NCI-H2171 (cell line): Measurements from ENCODE around the gene DPPA3.
A peak's percentile ranks its signal among the peaks of the same experiment; 100 is the strongest.
"Not testable (repeated sequence)": the region's sequence is repeated elsewhere in the genome, so short reads cannot be mapped to it uniquely, and the experiment has no call there.

Source experiments
- DNase-seq: peaks from one replicate; lab custom pipeline; 2025; lab: John Stamatoyannopoulos, UW

The DPPA3 gene

DNA sequence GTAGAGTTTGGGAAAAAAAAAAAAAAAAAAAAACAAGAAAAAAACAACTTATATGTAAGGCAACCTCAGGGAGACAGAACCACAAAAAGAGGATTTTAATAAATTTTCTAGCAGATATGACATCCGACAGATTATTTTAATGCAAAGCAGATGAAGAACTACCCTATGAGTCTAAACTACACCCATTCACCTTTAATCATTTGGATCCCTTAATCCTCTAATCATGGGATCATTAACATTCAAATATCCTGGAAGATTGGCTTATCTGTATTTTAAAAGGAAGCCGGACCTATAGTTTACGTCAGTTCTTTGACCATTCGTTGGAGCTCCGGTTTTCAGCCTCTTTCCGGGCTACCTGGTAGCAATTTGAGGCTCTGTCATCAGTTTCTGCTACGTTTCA is at the start of gene DPPA3:
Gene DPPA3 (plus strand): TSS at position 301 of the 400 bp plus-strand sequence. CDS start 138 bp downstream, outside the sequence.
- DNase-seq: no peak

DNA sequence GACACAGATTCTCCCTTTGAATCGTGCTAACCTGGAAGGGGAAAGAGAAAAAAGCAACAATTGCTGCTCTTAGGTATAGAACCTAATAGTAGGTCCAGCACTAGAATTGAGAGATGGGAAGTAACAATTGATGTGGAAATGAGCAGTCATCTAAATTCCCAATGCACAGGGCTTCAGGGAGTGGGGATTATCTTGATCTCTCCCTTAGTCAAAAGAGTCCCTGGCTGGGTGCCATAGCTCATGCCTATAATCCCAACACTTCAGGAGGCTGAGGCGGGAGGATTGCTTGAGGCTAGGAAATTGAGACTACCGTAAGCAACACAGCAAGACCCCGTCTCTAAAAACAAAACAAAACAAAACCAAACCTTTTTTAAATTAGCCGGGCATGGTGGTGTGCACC is 49.5 kb upstream of the DPPA3 start:
- DNase-seq: no peak

DNA sequence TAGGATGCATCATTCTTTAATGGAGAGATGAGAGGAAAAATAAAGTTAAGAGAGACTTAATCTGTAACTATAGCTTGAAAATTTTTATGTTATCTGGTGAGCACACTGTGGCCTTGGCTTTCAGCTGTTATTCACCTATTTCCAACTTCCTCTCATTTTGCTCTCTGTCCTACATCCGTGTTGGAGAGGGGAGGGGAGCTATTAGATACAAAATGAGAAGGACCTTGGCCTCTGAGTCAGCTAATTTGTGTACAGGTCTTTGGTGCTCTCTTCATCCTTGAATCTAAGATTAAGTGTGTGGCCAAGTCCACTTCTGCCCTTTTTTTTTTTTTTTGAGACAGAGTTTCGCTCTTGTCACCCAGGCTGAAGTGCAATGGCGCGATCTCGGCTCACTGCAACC is 44.6 kb upstream of the DPPA3 start:
- DNase-seq: no peak

GRCh38 chr12:7667125-7667524 is 44.1 kb upstream of the DPPA3 start:
- DNase-seq: peak; percentile 38

GRCh38 chr12:7668171-7668570 is 43.1 kb upstream of the DPPA3 start:
- DNase-seq: no peak

- DNase-seq: not testable (repeated sequence)
Measured at GRCh38 chr12:7675455-7675854, 35.8 kb upstream of the DPPA3 start.

- DNase-seq: peak; percentile 94
Measured at GRCh38 chr12:7677432-7677888, 33.8 kb upstream of the DPPA3 start.

- DNase-seq: no peak
Measured at GRCh38 chr12:7678744-7679143, 32.5 kb upstream of the DPPA3 start.

- no peak for DNase-seq
Measured at GRCh38 chr12:7679251-7680045, 31.8 kb upstream of the DPPA3 start.

GRCh38 chr12:7681535-7681934 is 29.7 kb upstream of the DPPA3 start:
- DNase-seq: no peak

DNA sequence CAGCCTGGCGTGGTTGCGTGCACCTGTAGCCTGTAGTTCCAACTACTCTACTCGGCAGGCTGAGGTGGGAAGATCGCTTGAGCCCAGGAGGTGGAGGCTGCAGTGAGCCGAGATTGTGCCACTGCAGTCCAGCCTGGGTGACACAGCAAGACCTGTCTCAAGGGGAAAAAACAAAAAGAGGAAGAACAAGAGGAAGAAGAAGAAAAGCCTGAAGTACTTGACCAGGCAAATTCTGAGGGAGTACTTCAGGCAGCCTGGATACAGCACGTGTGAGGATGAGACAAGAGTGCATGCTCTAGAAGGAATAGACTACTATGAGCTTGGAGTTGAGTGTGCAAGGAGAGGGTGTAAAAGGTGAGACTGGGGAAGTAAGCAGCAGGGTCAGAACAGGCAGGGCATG is 17.4 kb upstream of the DPPA3 start:
- DNase-seq: no peak

DNA sequence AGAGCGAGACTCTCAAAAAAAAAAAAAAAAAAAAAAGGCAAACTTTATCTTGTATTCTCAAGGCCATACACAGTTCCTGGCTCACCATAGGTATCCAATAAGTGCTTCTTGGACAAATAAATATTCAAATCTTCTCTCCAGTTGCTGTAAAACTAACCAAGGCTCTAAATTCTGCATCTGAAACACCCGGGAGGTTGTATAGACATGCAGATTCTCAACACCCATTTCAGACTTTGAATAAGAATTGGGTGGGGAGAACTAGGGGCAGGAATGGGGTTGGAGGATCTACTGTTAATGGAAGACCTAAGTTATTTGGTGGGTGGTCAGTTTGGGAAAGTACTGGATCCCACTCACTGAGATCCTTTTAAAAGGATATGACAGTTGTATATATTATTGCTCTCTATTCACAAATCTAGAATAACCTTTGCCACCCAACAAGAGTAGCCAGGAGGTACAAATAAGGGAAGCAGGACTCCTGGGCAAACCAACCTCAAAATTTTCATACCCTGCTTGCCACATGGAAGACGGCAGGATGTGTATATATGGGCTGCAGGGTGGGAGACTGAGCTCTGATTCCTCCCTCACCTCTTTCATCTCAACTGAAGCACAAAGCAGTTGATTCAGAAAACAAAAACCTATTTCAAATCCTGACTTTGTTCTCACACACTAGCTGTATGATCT is 16.5 kb upstream of the DPPA3 start:
- no peak for DNase-seq

DNA sequence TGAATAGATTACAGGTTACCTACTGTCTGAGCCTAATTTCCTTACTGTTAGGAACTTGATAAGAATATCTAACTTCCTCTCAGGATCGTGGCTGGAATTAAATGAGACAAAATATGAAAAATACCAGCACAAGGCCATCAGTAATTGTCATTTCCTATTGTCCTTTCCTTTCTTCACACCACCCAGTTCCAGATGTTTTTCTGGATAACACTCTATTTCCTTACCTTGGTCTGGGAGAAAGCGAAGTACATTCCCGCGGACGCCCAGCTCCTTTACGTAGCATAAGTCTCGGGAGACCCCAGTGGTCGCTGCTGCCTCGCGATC is 16.0 kb upstream of the DPPA3 start:
- DNase-seq: no peak

DNA sequence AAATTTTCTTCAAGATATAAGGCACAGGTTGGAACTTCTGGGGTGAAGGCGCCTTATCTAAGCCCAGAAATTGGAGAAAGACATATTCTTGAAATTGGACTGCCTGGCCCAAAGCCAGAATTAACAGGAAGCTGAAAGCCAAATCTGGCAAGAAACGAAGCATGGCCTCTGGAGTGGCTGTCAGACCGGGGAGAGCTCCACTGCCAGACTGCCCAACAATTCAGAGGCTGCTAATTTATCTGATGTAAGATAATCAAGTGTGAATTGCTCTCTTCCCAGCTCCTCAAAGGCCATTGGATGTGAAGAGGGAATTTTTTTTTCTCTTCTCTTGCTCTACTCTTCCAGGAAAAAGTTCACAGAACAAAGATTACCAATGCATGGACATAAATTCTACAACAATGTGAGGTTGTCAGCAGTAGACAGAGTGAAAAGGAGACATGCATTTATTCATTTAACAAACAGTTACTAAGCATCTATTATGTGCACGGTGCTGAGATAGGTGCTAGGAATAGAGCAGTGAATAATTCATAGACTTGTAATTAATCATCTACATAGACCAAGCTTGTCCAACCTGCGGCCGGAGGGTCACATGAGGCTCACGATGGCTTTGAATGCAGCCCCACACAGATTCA is 15.6 kb upstream of the DPPA3 start, which contains the start of gene GDF3:
Gene GDF3 (minus strand): TSS at position 210 of the 632 bp plus-strand sequence. CDS start 47 bp downstream, at position 163.
- no peak for DNase-seq

GRCh38 chr12:7705846-7706245 is 5.4 kb upstream of the DPPA3 start:
- DNase-seq: no peak

GRCh38 chr12:7709969-7710675 is 1.1 kb upstream of the DPPA3 start:
- DNase-seq: no peak

DNA sequence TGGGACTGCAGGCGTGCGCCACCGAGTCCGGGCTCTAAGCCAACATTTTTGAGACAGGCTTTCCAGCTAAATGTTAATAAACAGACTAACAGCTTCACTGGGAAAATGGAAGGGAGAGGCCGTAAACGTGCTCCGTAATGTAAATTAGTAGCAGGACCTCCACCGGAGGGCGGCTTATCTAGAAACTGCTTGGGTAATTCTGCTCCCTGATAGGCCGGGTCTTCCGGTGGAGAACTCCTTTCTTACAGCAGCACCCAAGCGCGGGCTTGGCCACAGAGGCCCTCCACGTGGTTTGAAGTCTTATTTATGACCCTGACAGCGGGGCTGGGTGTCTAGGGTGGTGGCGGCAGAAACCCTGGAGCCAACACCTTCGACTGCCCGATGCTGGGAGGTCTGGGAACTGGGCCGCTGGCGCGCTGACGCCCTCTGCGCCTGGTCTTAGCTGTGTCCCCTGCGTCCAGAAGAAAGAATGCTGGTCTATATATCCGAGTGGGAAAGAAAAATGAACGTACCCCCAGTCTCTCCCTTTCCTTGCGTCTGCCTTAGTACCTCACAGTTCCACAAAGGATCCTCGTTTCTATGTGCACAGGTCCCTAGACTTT is 1.7 kb downstream of the DPPA3 start:
- DNase-seq: no peak

DNA sequence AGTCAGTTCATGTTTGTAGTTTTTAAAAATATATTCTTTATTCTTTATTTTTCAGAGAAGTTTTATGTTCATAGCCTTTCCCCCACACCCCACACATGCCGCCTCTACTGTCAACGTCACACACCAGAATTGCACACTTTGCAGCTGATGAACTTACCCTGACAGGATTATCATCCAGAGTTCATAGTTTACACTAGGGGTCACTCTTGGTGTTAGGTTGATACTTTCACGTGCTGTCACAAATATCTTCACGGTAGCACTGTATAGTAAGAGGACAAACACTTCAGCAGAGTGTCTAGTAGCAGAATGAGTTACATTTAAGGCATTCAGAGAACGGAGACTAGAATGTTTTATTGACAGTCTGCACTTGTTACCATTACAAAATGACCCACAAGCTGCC is 5.1 kb downstream of the DPPA3 start:
- peak; percentile 49 for DNase-seq

DNA sequence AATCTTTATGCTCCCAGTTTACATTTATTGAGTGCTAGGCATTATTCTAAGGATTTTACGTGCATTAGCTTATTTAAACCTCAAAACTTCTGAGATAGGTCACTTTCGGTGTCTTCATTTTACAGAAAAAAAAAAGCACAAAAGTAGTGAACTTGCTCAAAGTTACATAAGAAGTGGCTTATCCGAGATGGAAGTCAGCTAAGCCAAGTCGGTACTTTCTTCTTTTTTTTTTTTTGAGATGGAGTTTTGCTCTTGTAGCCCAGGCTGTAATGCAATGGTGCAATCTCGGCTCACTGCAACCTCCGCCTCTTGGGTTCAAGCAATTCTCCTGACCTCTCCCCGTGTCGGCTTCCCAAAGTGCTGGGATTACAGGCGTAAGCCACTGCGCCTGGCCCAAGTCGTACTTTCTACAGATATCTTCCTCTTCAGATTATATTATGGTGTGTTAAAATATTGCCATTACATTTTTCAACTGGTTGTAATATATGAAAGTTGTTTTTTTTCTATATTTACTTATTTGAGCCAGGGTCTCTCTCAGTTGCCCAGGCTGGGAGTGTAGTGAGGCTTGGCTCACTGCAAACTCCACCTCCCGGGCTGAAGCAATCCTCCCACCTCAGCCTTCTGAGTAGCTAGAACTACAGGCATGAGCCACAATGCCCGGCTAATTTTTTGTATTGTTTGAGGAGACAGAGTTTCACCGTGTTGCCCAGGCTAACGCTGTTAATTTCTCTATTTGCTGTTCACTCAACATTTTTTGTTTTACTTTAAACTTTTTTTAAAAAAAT is 8.9 kb downstream of the DPPA3 start:
- no peak for DNase-seq

- no peak for DNase-seq
Measured at GRCh38 chr12:7723926-7724325, 12.7 kb downstream of the DPPA3 start.

DNA sequence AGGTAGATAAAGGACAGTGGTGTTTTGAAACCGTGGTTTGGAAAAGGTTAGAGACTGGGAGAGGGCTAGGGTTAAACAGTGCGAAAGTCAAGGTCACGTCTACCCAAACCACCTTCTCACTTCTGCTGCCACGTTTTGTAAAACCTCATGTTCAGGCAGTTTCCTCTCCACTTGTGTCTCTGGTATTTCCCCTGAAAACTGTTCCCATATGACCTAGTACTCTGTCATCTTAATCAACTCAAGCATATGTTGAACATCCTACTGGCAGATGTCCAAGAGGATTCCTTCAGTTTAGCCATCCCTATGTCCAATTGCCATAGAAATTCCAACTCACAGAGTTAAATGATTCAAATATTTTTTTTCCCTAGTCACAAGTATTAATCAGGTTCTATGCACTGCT is 18.5 kb downstream of the DPPA3 start:
- DNase-seq: no peak
